ENCODE results near the gene CCL25. TPM values are rescaled to one million over a fixed set of nuclear protein-coding genes. Genes with fewer than 3 reads are reported as not detected.

Gene CCL25
- total RNA-seq, 4 donors from 2014 or later, result not detected

GRCh38 chr19:8111376-8111775, 58.8 kb downstream of the CCL25 start:
- Histone ChIP-seq H3K27me3 (no peaks in the 10 kb centered on the region), H3K4me1 (no peaks in the 10 kb centered on the region), H3K27ac (no peak overlapping the region), H3K36me3 (no peaks in the 10 kb centered on the region), H3K4me3 (no peak overlapping the region), H3K9me3 (no peaks in the 10 kb centered on the region)
- no peak for TF ChIP-seq EP300 (IDR thresholded peaks at IDR 0.05; ENCODE audit: low read depth)
- TF ChIP-seq CTCF (IDR thresholded peaks at IDR 0.05), result no peak
- TF ChIP-seq POLR2A (IDR thresholded peaks at IDR 0.05), result no peak
- no peak for TF ChIP-seq POLR2AphosphoS5 (IDR thresholded peaks at IDR 0.05)
- in situ Hi-C loops (cut with MboI; ENCODE audit: low pct_ligation_motif_present in 1 of 4, low pct_unique_long_range_greater_than_20kb in 1 of 4, low sequenced_read_pairs in 3 of 4), result no loop called here
- 87% methylated on average over 16 of the region's 16 CpGs; no CpG with 5 or more reads in 1 of the 2 donors for WGBS, 2 donors (ENCODE audit: low coverage in 1 of 2)
- intact Hi-C loops (cut with DNase I; ENCODE audit: low total_unique reads), result no loop called here
- no peak for DNase-seq

Other genes with a start within 250 kb of the CCL25 start
- 10 to 100 TPM in 3 of 4 donors, 1 to 10 TPM in 1; 8.5 to 65.8 (median 15.0) TPM for gene EVI5L, start 222.5 kb upstream of the CCL25 start, total RNA-seq
- under 1 TPM in 1 of 4 donors, not detected in 3; 0.16 TPM for gene PRR36, start 178.4 kb upstream of the CCL25 start, total RNA-seq
- 1 to 10 TPM in 1 of 4 donors, under 1 TPM in 1, not detected in 2; 0.79 to 1.5 TPM for gene LRRC8E, start 164.2 kb upstream of the CCL25 start, total RNA-seq
- 100 to 1,000 TPM in 1 of 4 donors, 10 to 100 TPM in 3; 11.9 to 125 (median 20.9) TPM for gene MAP2K7, start 148.9 kb upstream of the CCL25 start, total RNA-seq
- gene TGFBR3L, start 137.9 kb upstream of the CCL25 start, total RNA-seq, result 1 to 10 TPM in 1 of 4 donors, not detected in 3; 1.4 TPM
- gene SNAPC2, start 132.4 kb upstream of the CCL25 start, total RNA-seq, result 10 to 100 TPM; 11.4 to 35.9 (median 13.0) TPM
- 10 to 100 TPM in 1 of 4 donors, 1 to 10 TPM in 3; 2.9 to 29.7 (median 4.8) TPM for gene CTXN1, start 126.6 kb upstream of the CCL25 start, total RNA-seq
- 100 to 1,000 TPM in 1 of 4 donors, 10 to 100 TPM in 3; 59.7 to 102 (median 71.8) TPM for gene TIMM44, start 109.1 kb upstream of the CCL25 start, total RNA-seq
- 100 to 1,000 TPM in 1 of 4 donors, 10 to 100 TPM in 3; 11.9 to 101 (median 22.4) TPM for gene ELAVL1, start 47.1 kb upstream of the CCL25 start, total RNA-seq
- not detected for gene FBN3, start 96.8 kb downstream of the CCL25 start, total RNA-seq
- gene CERS4, start 156.6 kb downstream of the CCL25 start, total RNA-seq, result 10 to 100 TPM in 3 of 4 donors, 1 to 10 TPM in 1; 3.4 to 58.0 (median 19.7) TPM

Data from transverse colon (tissue), 4 donors.